A673 (cell line): ENCODE measurements around the gene ICAM3.

ENCODE experiments used
- CTCF ChIP-seq: fragments of 300-800, 200-600 bp; sonication (generic); conservative IDR thresholded peaks from 2 replicates; pipeline ENCODE4 v1.5.1; 2017; ENCODE audit warnings: low read depth, mild to moderate bottlenecking, antibody characterized with exemption, low read length, moderate library complexity, mixed read lengths
- EZH2 ChIP-seq: fragments of 200-600 bp; sonication (generic); IDR thresholded peaks from 2 replicates; pipeline ENCODE4 v1.6.1; 2017; ENCODE audit warnings: borderline replicate concordance, low read depth, mild to moderate bottlenecking, mixed read lengths, antibody characterized with exemption, low read length; ENCODE audit not compliant: poor library complexity, severe bottlenecking

- no peak for TF ChIP-seq CTCF
- TF ChIP-seq EZH2, result no peak
These were observed 5.4 kb upstream of the ICAM3 start for GRCh38 chr19:10344780-10345179.
